Cardiac muscle cell (in vitro differentiated cells and primary cell): Measurements from ENCODE around the gene RNF217. TPM values are rescaled to one million over a fixed set of nuclear protein-coding genes. Genes with fewer than 3 reads are reported as not detected.

Experiments
- DNase-seq, 2 donors: peaks; one replicate each; pipeline versions ENCODE4 v3.0.0 to v3.0.0-alpha.2; 2010 to 2017; ENCODE audit warnings: low read depth in 1 of 2, low spot score in 1 of 2
- H3K27ac ChIP-seq: fragments of 200-600 bp; sonication (generic); 2 replicates; pipeline ENCODE4 v1.5.1; 2016
- H3K27me3 ChIP-seq: fragments of 200-600 bp; sonication (generic); 2 replicates; pipeline ENCODE4 v1.6.0; 2016; ENCODE audit warnings: control low read depth
- H3K36me3 ChIP-seq: fragments of 200-600 bp; sonication (generic); 2 replicates; pipeline ENCODE4 v1.5.1; 2016; ENCODE audit warnings: control low read depth
- H3K4me1 ChIP-seq: fragments of 200-600 bp; sonication (generic); 2 replicates; pipeline ENCODE4 v1.8.1; 2017; ENCODE audit warnings: low read depth, mild to moderate bottlenecking, mixed run types
- H3K4me3 ChIP-seq: fragments of 200-600 bp; sonication (generic); 2 replicates; pipeline ENCODE4 v1.5.1; 2016; ENCODE audit warnings: mild to moderate bottlenecking
- H3K9me3 ChIP-seq: fragments of 200-600 bp; sonication (generic); 2 replicates; pipeline ENCODE4 v1.5.1; 2017; ENCODE audit warnings: low read depth, mild to moderate bottlenecking, control low read depth
- polyA plus RNA-seq: library from polyadenylated mRNA; unstranded; fragments of >200 nt; fragmentation: Nextera tagmentation; extraction: Ambion mirVana; gene quantifications from 2 replicates; pipeline ENCODE4 v1.2.1, GENCODE V29; 2016
- total RNA-seq: library from RNA; depleted of rRNA; stranded (reverse); fragments of >200 nt; gene quantifications from 2 replicates; pipeline ENCODE4 v1.2.3, GENCODE V29; 2016
- TF ChIP-seq, protein P1 (sequence below): IDR thresholded peaks from 2 replicates; pipeline ENCODE4 v1.5.1; 2012; ENCODE audit warnings: low read depth, mild to moderate bottlenecking, low read length

RNF217 gene
- total and polyA plus RNA-seq, 2 experiments from 2014 or later, result 9.4 to 27.1 TPM

DNA sequence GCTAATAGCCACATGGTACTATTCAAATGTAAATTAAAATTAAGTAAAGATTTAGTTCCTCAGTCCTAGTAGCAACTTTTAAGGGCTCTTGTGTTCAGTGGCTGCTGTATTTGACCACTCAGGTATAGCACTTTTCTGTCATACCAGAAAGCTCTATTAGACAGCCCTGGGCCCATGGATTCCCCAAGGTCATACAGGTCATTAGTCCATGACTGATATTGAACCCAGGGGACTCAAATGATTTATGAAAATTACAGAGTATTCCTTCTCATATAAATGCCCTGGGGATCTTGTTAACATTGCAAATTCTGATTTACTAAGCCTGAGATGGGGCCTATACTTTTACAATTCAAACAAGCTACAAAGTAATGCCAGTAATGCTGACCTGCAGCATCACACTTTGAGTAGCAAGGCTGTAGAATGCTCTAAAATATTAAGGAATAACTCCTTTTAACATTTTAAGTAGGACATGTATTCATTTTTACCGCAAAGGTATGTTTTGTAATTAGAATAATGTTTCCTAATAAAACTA lies 29.6 kb downstream of the RNF217 start:
- H3K4me1 ChIP-seq, result peaks cover 17% of the 10 kb centered on the region
- no peak overlapping the region for H3K4me3 ChIP-seq
- TF ChIP-seq, protein P1, sequence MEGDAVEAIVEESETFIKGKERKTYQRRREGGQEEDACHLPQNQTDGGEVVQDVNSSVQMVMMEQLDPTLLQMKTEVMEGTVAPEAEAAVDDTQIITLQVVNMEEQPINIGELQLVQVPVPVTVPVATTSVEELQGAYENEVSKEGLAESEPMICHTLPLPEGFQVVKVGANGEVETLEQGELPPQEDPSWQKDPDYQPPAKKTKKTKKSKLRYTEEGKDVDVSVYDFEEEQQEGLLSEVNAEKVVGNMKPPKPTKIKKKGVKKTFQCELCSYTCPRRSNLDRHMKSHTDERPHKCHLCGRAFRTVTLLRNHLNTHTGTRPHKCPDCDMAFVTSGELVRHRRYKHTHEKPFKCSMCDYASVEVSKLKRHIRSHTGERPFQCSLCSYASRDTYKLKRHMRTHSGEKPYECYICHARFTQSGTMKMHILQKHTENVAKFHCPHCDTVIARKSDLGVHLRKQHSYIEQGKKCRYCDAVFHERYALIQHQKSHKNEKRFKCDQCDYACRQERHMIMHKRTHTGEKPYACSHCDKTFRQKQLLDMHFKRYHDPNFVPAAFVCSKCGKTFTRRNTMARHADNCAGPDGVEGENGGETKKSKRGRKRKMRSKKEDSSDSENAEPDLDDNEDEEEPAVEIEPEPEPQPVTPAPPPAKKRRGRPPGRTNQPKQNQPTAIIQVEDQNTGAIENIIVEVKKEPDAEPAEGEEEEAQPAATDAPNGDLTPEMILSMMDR, result no peak
- no peaks in the 10 kb centered on the region for H3K27me3 ChIP-seq
- peak overlapping the region; percentile 48 for H3K27ac ChIP-seq
- no peaks in the 10 kb centered on the region for H3K36me3 ChIP-seq
- DNase-seq, result peak in 1 of 2 donors; percentile 23
- no peaks in the 10 kb centered on the region for H3K9me3 ChIP-seq

DNA sequence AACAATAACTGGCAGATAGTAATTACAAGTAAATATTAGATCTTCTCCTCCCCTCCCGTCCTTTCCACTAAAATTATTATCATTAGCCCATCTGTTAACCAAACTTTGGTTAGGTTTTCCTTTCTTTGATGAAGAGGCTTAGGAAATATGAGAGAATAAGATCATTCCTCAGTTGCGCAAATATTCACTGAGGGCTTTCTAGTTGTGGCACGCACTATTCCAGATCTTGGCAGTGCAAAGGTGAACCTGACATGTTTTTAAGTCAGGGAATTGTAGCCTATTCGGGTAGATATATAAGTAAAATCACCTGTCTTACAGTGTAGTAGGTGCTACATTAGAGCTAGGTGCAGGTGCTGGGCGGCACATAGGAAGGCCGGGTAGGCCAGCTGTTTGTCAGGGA lies 31.1 kb downstream of the RNF217 start:
- DNase-seq, result no peak
- H3K4me1 ChIP-seq, result peaks cover 17% of the 10 kb centered on the region
- no peaks in the 10 kb centered on the region for H3K27me3 ChIP-seq
- TF ChIP-seq, protein P1, result no peak
- no peaks in the 10 kb centered on the region for H3K36me3 ChIP-seq
- H3K27ac ChIP-seq, result peak overlapping the region; percentile 73
- no peak overlapping the region for H3K4me3 ChIP-seq
- no peaks in the 10 kb centered on the region for H3K9me3 ChIP-seq

GRCh38 chr6:124994648-124995047 lies 32.4 kb downstream of the RNF217 start:
- DNase-seq, result no peak
- no peaks in the 10 kb centered on the region for H3K27me3 ChIP-seq
- H3K27ac ChIP-seq, result no peak overlapping the region
- no peak overlapping the region for H3K4me3 ChIP-seq
- H3K4me1 ChIP-seq, result peaks cover 23% of the 10 kb centered on the region
- no peaks in the 10 kb centered on the region for H3K9me3 ChIP-seq
- TF ChIP-seq, protein P1, result no peak
- no peaks in the 10 kb centered on the region for H3K36me3 ChIP-seq

DNA sequence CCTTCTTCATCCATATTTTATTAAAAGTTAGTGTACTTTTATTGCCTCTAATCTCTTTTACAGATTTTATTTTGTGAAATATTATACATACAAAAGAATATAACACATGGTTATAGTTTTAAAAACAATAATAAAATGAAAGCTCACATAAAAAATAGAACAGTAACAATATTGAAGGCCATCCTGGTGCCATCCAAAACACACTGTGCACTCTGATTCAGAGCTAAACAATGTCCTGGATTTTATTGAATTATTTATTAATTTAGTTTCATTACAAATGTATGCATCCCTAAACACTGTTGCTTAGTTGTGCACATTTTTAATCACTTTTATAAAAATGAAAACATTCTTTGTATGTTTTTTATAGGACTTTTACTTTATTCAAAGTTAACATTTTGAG lies 32.9 kb downstream of the RNF217 start:
- Histone ChIP-seq H3K9me3 (no peaks in the 10 kb centered on the region), H3K36me3 (no peaks in the 10 kb centered on the region)

GRCh38 chr6:124995645-124996325 lies 33.5 kb downstream of the RNF217 start:
- H3K9me3 ChIP-seq, result no peaks in the 10 kb centered on the region
- TF ChIP-seq, protein P1, result no peak
- H3K27ac ChIP-seq, result no peak overlapping the region
- peaks cover 23% of the 10 kb centered on the region for H3K4me1 ChIP-seq
- H3K4me3 ChIP-seq, result no peak overlapping the region
- H3K36me3 ChIP-seq, result no peaks in the 10 kb centered on the region
- no peaks in the 10 kb centered on the region for H3K27me3 ChIP-seq
- no peak for DNase-seq

More for the DNA sequence above, 32.9 kb downstream of the RNF217 start:
- Histone ChIP-seq H3K4me3 (no peak overlapping the region), H3K27ac (no peak overlapping the region), H3K27me3 (no peaks in the 10 kb centered on the region), H3K4me1 (peaks cover 23% of the 10 kb centered on the region)
- DNase-seq, result no peak
- TF ChIP-seq, protein P1, result no peak
